HG03025 (cell line): ENCODE results near the gene PIEZO1.

ENCODE experiments used
- ATAC-seq: cut with Tn5 transposase; IDR thresholded peaks from one replicate; pipeline ENCODE4 v1.9.1; 2021; ENCODE audit warnings: mild to moderate bottlenecking, moderate library complexity; ENCODE audit not compliant: unreplicated experiment, low FRiP score

Gene PIEZO1

GRCh38 chr16:88724855-88725555 lies 60.0 kb downstream of the PIEZO1 start:
- ATAC-seq: no peak

- no peak for ATAC-seq
These were observed 61.1 kb downstream of the PIEZO1 start for GRCh38 chr16:88723911-88724310.

GRCh38 chr16:88723507-88723887 lies 61.5 kb downstream of the PIEZO1 start:
- ATAC-seq: no peak

GRCh38 chr16:88722784-88723506 lies 62.1 kb downstream of the PIEZO1 start:
- ATAC-seq: no peak

GRCh38 chr16:88721815-88722755 lies 62.9 kb downstream of the PIEZO1 start:
- no peak for ATAC-seq

GRCh38 chr16:88721236-88721635 lies 63.8 kb downstream of the PIEZO1 start:
- ATAC-seq: no peak

GRCh38 chr16:88720396-88720970 lies 64.5 kb downstream of the PIEZO1 start:
- ATAC-seq: no peak

GRCh38 chr16:88719933-88720296 lies 65.1 kb downstream of the PIEZO1 start:
- no peak for ATAC-seq

- no peak for ATAC-seq
These were observed 65.6 kb downstream of the PIEZO1 start for GRCh38 chr16:88719267-88719932.

GRCh38 chr16:88718178-88718577 lies 66.8 kb downstream of the PIEZO1 start:
- no peak for ATAC-seq

- no peak for ATAC-seq
These were observed 68.4 kb downstream of the PIEZO1 start for GRCh38 chr16:88716601-88717001.

GRCh38 chr16:88716201-88716600 lies 68.8 kb downstream of the PIEZO1 start:
- ATAC-seq: no peak

- ATAC-seq: no peak
These were observed 69.5 kb downstream of the PIEZO1 start for GRCh38 chr16:88715312-88716190.

- ATAC-seq: no peak
These were observed 70.4 kb downstream of the PIEZO1 start for GRCh38 chr16:88714420-88715302.

GRCh38 chr16:88713568-88714419 lies 71.2 kb downstream of the PIEZO1 start:
- ATAC-seq: no peak

GRCh38 chr16:88713054-88713453 lies 72.0 kb downstream of the PIEZO1 start:
- no peak for ATAC-seq

GRCh38 chr16:88712362-88712979 lies 72.5 kb downstream of the PIEZO1 start:
- no peak for ATAC-seq
